ENCODE results near the gene TSGA10.

- TF ChIP-seq POLR2A (IDR thresholded peaks at IDR 0.05; ENCODE audit: low read depth, low read length) (no peak), POLR2AphosphoS5 (IDR thresholded peaks at IDR 0.05; ENCODE audit: low read depth, low read length) (no peak)
Observed at GRCh38 chr2:99028558-99028957, 126.2 kb downstream of the TSGA10 start.

Data from GM12891 (cell line).